HT-29 (cell line): ENCODE data around the gene KIAA1755. TPM values are rescaled to one million over a fixed set of nuclear protein-coding genes. Genes with fewer than 3 reads are reported as not detected.

Source experiments
- DNase-seq: peaks from one replicate; pipeline ENCODE4 v3.0.0-alpha.2; 2015; ENCODE audit warnings: low spot score
- total RNA-seq: library from RNA; depleted of rRNA; stranded (reverse); fragments of >200 nt; shearing (Covaris generic); gene quantifications from 2 replicates; pipeline ENCODE4 v1.2.3, GENCODE V29; 2014

KIAA1755 gene
- total RNA-seq, 1 experiment from 2014 or later: 0.05 TPM

- DNase-seq: peak; percentile 58
These were observed 17.5 kb downstream of the KIAA1755 start for GRCh38 chr20:38242848-38243708.

GRCh38 chr20:38241201-38241600 is 19.3 kb downstream of the KIAA1755 start:
- DNase-seq: no peak

- DNase-seq: no peak
These were observed 21.1 kb downstream of the KIAA1755 start for GRCh38 chr20:38239441-38239840.

- peak; percentile 73 for DNase-seq
These were observed 21.7 kb downstream of the KIAA1755 start for GRCh38 chr20:38238829-38239228.

GRCh38 chr20:38237381-38237780 is 23.2 kb downstream of the KIAA1755 start:
- DNase-seq: no peak

GRCh38 chr20:38231531-38232121 is 28.9 kb downstream of the KIAA1755 start:
- peak; percentile 28 for DNase-seq

- no peak for DNase-seq
These were observed 29.5 kb downstream of the KIAA1755 start for GRCh38 chr20:38230957-38231526.

- DNase-seq: no peak
These were observed 30.3 kb downstream of the KIAA1755 start for GRCh38 chr20:38230253-38230551.

GRCh38 chr20:38229376-38230252 is 30.9 kb downstream of the KIAA1755 start:
- DNase-seq: peak; percentile 63

GRCh38 chr20:38228436-38228835 is 32.1 kb downstream of the KIAA1755 start:
- DNase-seq: peak; percentile 25

- no peak for DNase-seq
These were observed 32.8 kb downstream of the KIAA1755 start for GRCh38 chr20:38227420-38228360.

GRCh38 chr20:38226553-38226952 is 34.0 kb downstream of the KIAA1755 start:
- no peak for DNase-seq

- no peak for DNase-seq
These were observed 34.7 kb downstream of the KIAA1755 start for GRCh38 chr20:38225900-38226263.

GRCh38 chr20:38225240-38225899 is 35.2 kb downstream of the KIAA1755 start:
- DNase-seq: no peak

GRCh38 chr20:38224531-38224930 is 36.0 kb downstream of the KIAA1755 start:
- DNase-seq: no peak

GRCh38 chr20:38223743-38224100 is 36.8 kb downstream of the KIAA1755 start:
- no peak for DNase-seq

GRCh38 chr20:38222923-38223742 is 37.4 kb downstream of the KIAA1755 start:
- no peak for DNase-seq

- peak; percentile 89 for DNase-seq
These were observed 38.2 kb downstream of the KIAA1755 start for GRCh38 chr20:38222231-38222922.

GRCh38 chr20:38221119-38221589 is 39.4 kb downstream of the KIAA1755 start:
- DNase-seq: peak; percentile 93
